Lower leg skin (tissue), 3 donors: ENCODE measurements around the gene KCNC1.

ENCODE experiments used
- CTCF ChIP-seq, 3 donors: fragments of 450-650 bp; IDR thresholded peaks; one replicate each; pipeline ENCODE4 v1.5.1; 2016; ENCODE audit warnings: antibody characterized with exemption in 3 of 3, mild to moderate bottlenecking in 3 of 3, moderate library complexity in 2 of 3
- POLR2A ChIP-seq, 2 donors: fragments of 450-650 bp; IDR thresholded peaks; one replicate each; pipeline ENCODE4 v1.6.1; 2016 to 2017; ENCODE audit warnings: antibody characterized with exemption in 2 of 2, mild to moderate bottlenecking in 1 of 2, moderate library complexity in 1 of 2

GRCh38 chr11:17699147-17700114, 35.1 kb upstream of the KCNC1 start:
- TF ChIP-seq CTCF (IDR thresholded peaks at IDR 0.05) (no peak), POLR2A (IDR thresholded peaks at IDR 0.05) (no peak)
